SKM-1 treated with dmso at 0.1 percent for 144 hours (cell line): Measurements from ENCODE around the gene PIEZO1.

Source experiments
- DNase-seq: peaks from one replicate; lab custom pipeline; 2025; ENCODE audit not compliant: unreplicated experiment; lab: John Stamatoyannopoulos, UW

The PIEZO1 gene

GRCh38 chr16:88769617-88770460 lies 15.2 kb downstream of the PIEZO1 start:
- no peak for DNase-seq

- DNase-seq, result no peak
These were observed 16.8 kb downstream of the PIEZO1 start for GRCh38 chr16:88768071-88768783.

GRCh38 chr16:88767546-88768070 lies 17.4 kb downstream of the PIEZO1 start:
- no peak for DNase-seq

GRCh38 chr16:88766975-88767374 lies 18.0 kb downstream of the PIEZO1 start:
- no peak for DNase-seq

- no peak for DNase-seq
These were observed 20.1 kb downstream of the PIEZO1 start for GRCh38 chr16:88764913-88765349.

- DNase-seq, result no peak
These were observed 20.9 kb downstream of the PIEZO1 start for GRCh38 chr16:88764080-88764479.

GRCh38 chr16:88763502-88764053 lies 21.4 kb downstream of the PIEZO1 start:
- DNase-seq, result no peak

GRCh38 chr16:88762941-88763340 lies 22.1 kb downstream of the PIEZO1 start:
- DNase-seq, result no peak

- DNase-seq, result no peak
These were observed 22.7 kb downstream of the PIEZO1 start for GRCh38 chr16:88762258-88762870.

- no peak for DNase-seq
These were observed 23.2 kb downstream of the PIEZO1 start for GRCh38 chr16:88761830-88762229.

- DNase-seq, result no peak
These were observed 23.9 kb downstream of the PIEZO1 start for GRCh38 chr16:88761143-88761534.

GRCh38 chr16:88760424-88761142 lies 24.4 kb downstream of the PIEZO1 start:
- DNase-seq, result no peak

GRCh38 chr16:88759976-88760350 lies 25.1 kb downstream of the PIEZO1 start:
- DNase-seq, result no peak

GRCh38 chr16:88759245-88759975 lies 25.6 kb downstream of the PIEZO1 start:
- no peak for DNase-seq

- DNase-seq, result no peak
These were observed 26.1 kb downstream of the PIEZO1 start for GRCh38 chr16:88758944-88759244.

- no peak for DNase-seq
These were observed 26.6 kb downstream of the PIEZO1 start for GRCh38 chr16:88758227-88758943.

- no peak for DNase-seq
These were observed 29.1 kb downstream of the PIEZO1 start for GRCh38 chr16:88755745-88756443.

GRCh38 chr16:88754912-88755744 lies 29.9 kb downstream of the PIEZO1 start:
- no peak for DNase-seq
